Colonic mucosa (tissue), 4 donors: ENCODE measurements around the gene PDE3A. TPM values are rescaled to one million over a fixed set of nuclear protein-coding genes. Genes with fewer than 3 reads are reported as not detected.

Experiments
- DNase-seq: peaks from one replicate; pipeline ENCODE4 v3.0.0-alpha.2; 2020
- H3K27ac ChIP-seq: fragments of 200-600 bp; one replicate; pipeline ENCODE4 v1.8.0; 2021
- H3K27me3 ChIP-seq: fragments of 200-600 bp; one replicate; pipeline ENCODE4 v1.8.0; 2021
- H3K36me3 ChIP-seq: fragments of 200-600 bp; one replicate; pipeline ENCODE4 v1.8.0; 2021
- H3K4me1 ChIP-seq: fragments of 200-600 bp; one replicate; pipeline ENCODE4 v1.8.0; 2021; ENCODE audit warnings: mild to moderate bottlenecking
- H3K4me3 ChIP-seq: fragments of 200-600 bp; one replicate; pipeline ENCODE4 v1.8.0; 2021
- H3K9ac ChIP-seq, 2 donors: one replicate each; pipeline ENCODE4 v1.7.0; 2013; ENCODE audit warnings: control low read depth in 2 of 2, low read depth in 2 of 2, low read length in 2 of 2
- H3K9me3 ChIP-seq: fragments of 200-600 bp; one replicate; pipeline ENCODE4 v1.8.0; 2021
- intact Hi-C: fragments of 100-400 bp; cut with DNase I; formaldehyde crosslinking; loops from one replicate; pipeline ENCODE4 v1.14.1; 2022
- total RNA-seq, 2 donors: library from RNA; stranded (reverse); fragmentation: NEBNext Ultra II Directional in 1 of 2; extraction: Animal tissue kit (Norgen Biotek cat#: 25700) in 1 of 2; gene quantifications; one replicate each; pipeline ENCODE4 v1.2.1, GENCODE V29; 2021
- TF ChIP-seq, protein P1 (sequence below): fragments of 200-600 bp; IDR thresholded peaks from one replicate; pipeline ENCODE4 v1.8.0; 2022; ENCODE audit warnings: antibody characterized with exemption, mild to moderate bottlenecking
- donor health status: healthy.
- donor health status: DM: no; HTN: no; CAD: no.
- donor health status: DM: no; HTN: no; CAD: no.

The PDE3A gene
- total RNA-seq, 2 donors from 2014 or later, result 32.1 to 50.6 TPM

- Histone ChIP-seq H3K36me3 (no peaks in the 10 kb centered on the region), H3K9me3 (no peaks in the 10 kb centered on the region), H3K4me1 (no peaks in the 10 kb centered on the region), H3K9ac (no peak overlapping the region), H3K27ac (no peak overlapping the region), H3K27me3 (no peaks in the 10 kb centered on the region), H3K4me3 (no peak overlapping the region)
- TF ChIP-seq, protein P1, sequence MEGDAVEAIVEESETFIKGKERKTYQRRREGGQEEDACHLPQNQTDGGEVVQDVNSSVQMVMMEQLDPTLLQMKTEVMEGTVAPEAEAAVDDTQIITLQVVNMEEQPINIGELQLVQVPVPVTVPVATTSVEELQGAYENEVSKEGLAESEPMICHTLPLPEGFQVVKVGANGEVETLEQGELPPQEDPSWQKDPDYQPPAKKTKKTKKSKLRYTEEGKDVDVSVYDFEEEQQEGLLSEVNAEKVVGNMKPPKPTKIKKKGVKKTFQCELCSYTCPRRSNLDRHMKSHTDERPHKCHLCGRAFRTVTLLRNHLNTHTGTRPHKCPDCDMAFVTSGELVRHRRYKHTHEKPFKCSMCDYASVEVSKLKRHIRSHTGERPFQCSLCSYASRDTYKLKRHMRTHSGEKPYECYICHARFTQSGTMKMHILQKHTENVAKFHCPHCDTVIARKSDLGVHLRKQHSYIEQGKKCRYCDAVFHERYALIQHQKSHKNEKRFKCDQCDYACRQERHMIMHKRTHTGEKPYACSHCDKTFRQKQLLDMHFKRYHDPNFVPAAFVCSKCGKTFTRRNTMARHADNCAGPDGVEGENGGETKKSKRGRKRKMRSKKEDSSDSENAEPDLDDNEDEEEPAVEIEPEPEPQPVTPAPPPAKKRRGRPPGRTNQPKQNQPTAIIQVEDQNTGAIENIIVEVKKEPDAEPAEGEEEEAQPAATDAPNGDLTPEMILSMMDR, result no peak
- intact Hi-C loops, result no loop called here
- DNase-seq, result no peak
These were observed 115.4 kb downstream of the PDE3A start for GRCh38 chr12:20483776-20484175.

DNA sequence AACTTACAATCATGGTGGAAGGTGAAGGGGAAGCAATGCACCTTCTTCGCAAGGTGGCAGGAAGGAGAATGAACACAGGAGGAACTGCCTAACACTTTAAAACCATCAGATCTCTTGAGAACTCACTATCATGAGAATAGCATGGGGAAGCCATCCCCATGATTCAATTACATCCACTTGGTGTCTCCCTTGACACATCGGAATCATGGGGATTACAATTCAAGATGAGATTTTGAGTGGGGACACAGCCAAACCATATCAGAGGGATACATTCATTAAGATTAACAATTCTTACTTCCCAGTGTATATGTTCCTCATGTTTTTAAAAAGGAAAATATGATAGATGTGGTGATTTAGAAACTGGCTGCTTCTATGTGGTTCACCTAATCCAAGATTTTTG lies 117.9 kb downstream of the PDE3A start:
- Histone ChIP-seq H3K27ac (no peak overlapping the region), H3K27me3 (no peaks in the 10 kb centered on the region), H3K9ac (no peak overlapping the region), H3K4me1 (no peaks in the 10 kb centered on the region), H3K4me3 (no peak overlapping the region), H3K9me3 (no peaks in the 10 kb centered on the region), H3K36me3 (no peaks in the 10 kb centered on the region)
- intact Hi-C loops, result no loop called here
- TF ChIP-seq, protein P1, result no peak
- DNase-seq, result no peak

GRCh38 chr12:20487519-20487918 lies 119.2 kb downstream of the PDE3A start:
- H3K27me3 ChIP-seq, result no peaks in the 10 kb centered on the region
- H3K27ac ChIP-seq, result no peak overlapping the region
- TF ChIP-seq, protein P1, result no peak
- no peak overlapping the region for H3K4me3 ChIP-seq
- no peaks in the 10 kb centered on the region for H3K36me3 ChIP-seq
- no peak overlapping the region for H3K9ac ChIP-seq
- H3K9me3 ChIP-seq, result no peaks in the 10 kb centered on the region
- no peaks in the 10 kb centered on the region for H3K4me1 ChIP-seq
- DNase-seq, result no peak
- intact Hi-C loops, result no loop called here

- Histone ChIP-seq H3K4me3 (no peak overlapping the region), H3K36me3 (no peaks in the 10 kb centered on the region), H3K4me1 (no peaks in the 10 kb centered on the region), H3K27me3 (no peaks in the 10 kb centered on the region), H3K9ac (no peak overlapping the region), H3K27ac (no peak overlapping the region), H3K9me3 (no peaks in the 10 kb centered on the region)
- TF ChIP-seq, protein P1, result no peak
- intact Hi-C loops, result no loop called here
- no peak for DNase-seq
These were observed 121.3 kb downstream of the PDE3A start for GRCh38 chr12:20489645-20490044.

- no peak for DNase-seq
- no peaks in the 10 kb centered on the region for H3K27me3 ChIP-seq
- TF ChIP-seq, protein P1, result no peak
- no peak overlapping the region for H3K27ac ChIP-seq
- intact Hi-C loops, result no loop called here
- H3K4me3 ChIP-seq, result no peak overlapping the region
- no peak overlapping the region for H3K9ac ChIP-seq
- no peaks in the 10 kb centered on the region for H3K4me1 ChIP-seq
- no peaks in the 10 kb centered on the region for H3K9me3 ChIP-seq
- H3K36me3 ChIP-seq, result no peaks in the 10 kb centered on the region
These were observed 121.9 kb downstream of the PDE3A start for GRCh38 chr12:20490213-20490612.

DNA sequence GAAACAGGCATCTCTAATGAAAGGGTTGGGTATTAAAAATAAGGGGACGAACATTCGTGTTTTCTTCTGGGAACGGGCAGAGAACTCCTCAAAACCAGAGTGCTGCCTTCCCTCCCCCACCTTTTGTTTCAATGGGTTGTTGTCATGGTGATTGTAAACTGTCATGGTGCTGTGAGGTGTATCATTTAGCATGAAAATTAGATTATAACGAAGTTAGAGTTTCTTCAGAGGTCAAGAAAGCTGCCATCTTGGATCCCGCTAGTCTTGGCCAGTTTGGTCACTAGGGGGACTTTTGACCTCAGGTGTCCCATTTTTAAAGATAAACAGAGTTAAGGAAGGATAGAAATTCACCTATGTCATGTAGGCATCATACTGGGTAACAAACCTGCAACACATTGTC lies 123.0 kb downstream of the PDE3A start:
- no peaks in the 10 kb centered on the region for H3K4me1 ChIP-seq
- intact Hi-C loops, result no loop called here
- H3K27ac ChIP-seq, result no peak overlapping the region
- H3K4me3 ChIP-seq, result no peak overlapping the region
- H3K36me3 ChIP-seq, result no peaks in the 10 kb centered on the region
- DNase-seq, result no peak
- H3K9me3 ChIP-seq, result no peaks in the 10 kb centered on the region
- TF ChIP-seq, protein P1, result no peak
- H3K9ac ChIP-seq, result no peak overlapping the region
- no peaks in the 10 kb centered on the region for H3K27me3 ChIP-seq
